NCI-H226 (cell line): ENCODE data around the gene PRLH.

ENCODE experiments used
- DNase-seq: peaks from one replicate; pipeline ENCODE4 v3.0.0-alpha.2; 2015

Gene PRLH, protein sequence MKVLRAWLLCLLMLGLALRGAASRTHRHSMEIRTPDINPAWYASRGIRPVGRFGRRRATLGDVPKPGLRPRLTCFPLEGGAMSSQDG

DNA sequence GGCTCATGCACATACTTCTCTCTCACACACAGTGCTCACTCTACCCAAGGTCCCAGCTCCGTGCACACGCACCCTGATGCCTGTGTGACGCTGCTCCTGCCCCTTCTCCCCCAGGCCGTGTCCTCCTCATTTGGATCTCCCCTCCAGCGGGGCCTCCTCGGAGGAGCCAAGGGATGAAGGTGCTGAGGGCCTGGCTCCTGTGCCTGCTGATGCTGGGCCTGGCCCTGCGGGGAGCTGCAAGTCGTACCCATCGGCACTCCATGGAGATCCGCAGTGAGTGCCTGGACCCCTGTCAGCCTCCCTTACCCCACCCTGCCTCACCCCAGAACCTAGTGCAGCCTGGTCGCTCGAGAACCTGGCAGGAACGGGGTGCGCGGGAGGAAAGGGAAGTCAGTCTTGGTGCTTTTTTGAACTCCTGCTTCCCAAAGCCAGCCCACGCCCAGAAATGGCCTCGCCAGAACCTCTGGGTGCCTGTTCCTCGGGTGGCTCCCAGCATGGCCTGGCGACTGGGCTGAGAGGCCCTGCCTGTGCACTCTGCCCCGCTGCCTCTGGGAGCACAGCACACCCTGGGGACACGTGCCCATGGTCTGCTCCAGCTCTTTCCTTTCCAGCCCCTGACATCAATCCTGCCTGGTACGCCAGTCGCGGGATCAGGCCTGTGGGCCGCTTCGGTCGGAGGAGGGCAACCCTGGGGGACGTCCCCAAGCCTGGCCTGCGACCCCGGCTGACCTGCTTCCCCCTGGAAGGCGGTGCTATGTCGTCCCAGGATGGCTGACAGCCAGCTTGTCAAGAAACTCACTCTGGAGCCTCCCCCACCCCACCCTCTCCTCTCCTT lies at the start of gene PRLH:
PRLH (plus strand) TSS at position 174 of the 835 bp plus-strand sequence; CDS start at position 174, 0 bp downstream.
- no peak for DNase-seq

DNA sequence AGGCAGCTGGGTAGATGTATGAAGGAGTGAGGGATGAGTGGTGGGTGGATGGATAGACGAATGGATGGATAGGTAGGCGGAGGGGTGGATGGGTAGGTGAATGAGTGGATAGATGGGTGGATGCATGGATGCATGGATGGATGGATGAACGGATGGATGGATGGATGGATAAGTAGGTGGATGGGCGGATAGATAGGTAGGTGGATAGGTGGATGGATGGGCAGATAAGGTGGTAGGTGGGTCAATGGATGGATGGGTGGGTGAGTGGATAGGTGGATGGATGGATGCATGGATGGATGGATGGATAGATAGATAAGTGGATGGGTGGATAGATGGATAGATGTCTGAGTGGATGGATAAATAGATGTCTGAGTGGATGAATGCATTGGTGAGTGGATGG lies 49.2 kb upstream of the PRLH start:
- no peak for DNase-seq

DNA sequence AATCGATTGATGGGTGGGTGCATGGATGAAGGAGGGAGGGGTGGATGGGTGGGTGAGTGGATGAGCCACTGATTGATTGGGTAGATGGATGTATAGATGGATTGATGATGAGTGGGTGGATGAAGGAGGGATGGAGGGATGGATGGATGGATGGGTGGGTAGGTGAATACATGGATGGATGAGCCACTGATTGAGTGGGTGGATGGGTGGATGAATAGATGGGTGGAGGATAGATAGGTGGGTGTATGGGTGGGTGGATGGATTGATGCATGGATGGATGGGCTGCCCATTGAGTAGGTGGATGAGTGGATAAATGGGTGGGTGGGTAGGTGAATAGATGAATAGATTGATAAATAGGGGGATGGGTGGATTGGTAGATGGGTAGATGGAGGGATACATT lies 48.4 kb upstream of the PRLH start:
- DNase-seq, result no peak

DNA sequence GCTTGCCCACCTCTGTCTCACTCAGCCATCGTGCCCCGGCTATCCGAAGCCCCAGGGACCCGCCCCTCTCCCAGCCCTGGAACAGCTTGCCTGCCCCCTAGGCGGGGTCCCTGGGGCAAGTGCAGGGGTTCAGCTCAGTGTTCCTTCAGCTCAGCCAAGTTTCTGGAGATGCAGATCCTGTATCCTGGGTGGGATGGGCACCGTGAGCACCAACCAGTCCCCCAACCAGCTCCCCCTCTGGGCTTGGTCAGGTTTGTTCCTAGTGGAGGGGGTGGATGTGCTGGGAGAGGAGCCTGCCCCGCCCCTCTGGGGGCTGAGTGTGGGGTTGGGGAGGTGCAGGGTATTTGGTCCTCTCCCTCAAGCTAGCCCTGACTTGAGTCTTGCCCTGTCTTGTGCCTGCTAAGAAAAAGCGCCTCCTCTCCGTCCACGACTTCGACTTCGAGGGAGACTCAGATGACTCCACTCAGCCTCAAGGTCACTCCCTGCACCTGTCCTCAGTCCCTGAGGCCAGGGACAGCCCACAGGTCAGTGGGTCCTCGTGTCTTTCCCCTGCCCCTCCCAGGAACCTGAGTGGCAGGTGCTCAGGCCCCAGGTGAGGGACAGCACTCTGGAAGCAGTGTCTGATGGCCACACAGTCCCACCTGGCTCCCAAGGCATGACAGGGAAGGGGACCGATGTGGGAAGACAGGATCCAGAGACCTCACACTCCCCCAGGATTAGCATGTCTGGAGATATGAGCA lies 46.7 kb upstream of the PRLH start:
- no peak for DNase-seq

DNA sequence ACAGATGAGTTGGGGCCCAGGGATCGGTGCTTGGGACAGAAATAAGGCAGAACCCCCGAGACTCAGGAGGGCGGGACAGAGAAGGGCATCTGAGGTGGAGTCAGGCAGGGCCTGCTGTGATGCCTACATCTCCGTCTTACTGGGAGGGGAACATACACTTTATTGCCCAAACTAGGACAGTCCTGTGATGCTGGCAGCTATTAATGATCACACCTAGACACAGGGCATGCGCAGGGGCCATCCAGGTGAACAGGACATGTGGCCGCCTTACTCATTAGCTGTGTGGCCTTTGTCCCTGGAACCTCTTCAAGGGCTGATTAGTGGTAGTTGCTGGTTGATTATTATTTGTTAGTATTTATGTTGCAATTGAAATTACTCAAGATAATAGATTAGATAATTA lies 46.1 kb upstream of the PRLH start:
- DNase-seq, result no peak

DNA sequence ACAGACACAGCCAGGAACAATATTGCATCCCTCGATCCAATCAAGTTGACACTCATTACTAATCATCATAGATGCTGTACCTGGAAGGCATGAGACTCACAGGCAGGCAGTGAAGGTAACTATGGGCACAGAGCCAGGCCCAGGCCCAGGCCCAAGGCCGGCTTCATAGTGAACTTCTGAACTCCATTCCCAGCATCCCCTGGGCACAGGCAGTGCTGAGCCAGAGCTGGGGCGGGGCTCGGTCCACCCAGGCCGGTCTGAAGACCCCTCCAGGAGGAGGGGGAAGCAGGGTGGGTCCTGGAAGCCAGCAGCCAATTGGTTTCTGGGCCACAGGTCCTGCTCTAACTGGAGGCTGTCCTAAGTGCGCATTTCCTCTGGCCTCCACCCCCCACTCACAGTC lies 41.7 kb upstream of the PRLH start:
- DNase-seq, result no peak

DNA sequence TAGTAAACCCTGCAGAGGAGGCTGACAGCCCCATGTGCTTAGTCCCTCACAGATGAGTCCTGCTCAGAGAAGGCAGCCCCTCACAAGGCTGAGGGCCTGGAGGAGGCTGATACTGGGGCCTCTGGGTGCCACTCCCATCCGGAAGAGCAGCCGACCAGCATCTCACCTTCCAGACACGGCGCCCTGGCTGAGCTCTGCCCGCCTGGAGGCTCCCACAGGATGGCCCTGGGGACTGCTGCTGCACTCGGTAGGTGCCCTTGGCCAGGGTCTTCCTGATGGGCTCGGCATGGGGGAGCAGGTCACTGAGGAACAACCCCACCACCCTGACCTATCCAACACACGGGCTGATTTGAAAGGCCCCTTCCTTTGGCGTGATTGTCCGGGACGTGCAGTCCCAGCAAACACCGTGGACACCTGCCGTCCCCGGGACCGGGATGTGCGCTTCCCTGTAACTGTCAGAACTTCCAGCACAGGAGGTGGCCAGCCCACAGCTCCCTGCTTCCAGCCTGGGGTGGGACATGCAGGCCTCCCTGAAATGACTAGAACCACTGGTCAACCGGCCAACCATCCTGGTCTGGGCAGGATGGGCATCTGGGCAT lies 40.7 kb upstream of the PRLH start:
- no peak for DNase-seq

DNA sequence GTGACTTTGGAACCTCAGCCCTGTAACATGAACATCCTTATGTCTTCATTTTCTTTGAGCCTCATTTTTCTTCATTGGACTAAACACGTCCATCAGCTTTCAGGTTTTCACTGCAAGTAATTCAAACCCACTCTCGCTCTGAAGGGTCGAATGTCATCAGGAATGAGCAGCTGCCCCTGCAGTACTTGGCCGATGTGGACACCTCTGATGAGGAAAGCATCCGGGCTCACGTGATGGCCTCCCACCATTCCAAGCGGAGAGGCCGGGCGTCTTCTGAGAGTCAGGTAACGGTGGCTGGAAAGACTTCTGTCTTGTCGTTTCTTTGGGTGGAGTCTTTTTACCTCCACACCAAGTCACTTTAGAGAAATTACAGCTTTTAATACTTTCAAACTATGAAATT lies 39.1 kb upstream of the PRLH start:
- DNase-seq, result no peak

DNA sequence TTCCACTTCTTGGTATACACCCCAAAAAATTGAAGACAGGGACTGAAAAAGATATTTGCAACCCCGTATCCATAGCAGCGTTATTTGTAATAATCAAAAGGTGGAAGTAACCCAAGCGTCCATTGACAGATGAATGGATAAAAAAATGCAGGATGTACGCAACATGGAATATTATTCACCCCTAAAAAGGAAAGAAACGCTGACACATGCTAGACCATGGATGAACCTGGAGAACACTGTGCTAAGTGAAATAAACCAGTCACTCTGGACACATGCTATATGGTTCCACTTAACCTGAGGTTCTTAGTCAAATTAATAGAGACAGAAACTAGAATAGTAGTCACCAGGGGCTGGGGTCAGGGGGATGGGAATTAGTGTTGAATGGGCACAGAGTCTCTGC lies 38.6 kb upstream of the PRLH start:
- no peak for DNase-seq

DNA sequence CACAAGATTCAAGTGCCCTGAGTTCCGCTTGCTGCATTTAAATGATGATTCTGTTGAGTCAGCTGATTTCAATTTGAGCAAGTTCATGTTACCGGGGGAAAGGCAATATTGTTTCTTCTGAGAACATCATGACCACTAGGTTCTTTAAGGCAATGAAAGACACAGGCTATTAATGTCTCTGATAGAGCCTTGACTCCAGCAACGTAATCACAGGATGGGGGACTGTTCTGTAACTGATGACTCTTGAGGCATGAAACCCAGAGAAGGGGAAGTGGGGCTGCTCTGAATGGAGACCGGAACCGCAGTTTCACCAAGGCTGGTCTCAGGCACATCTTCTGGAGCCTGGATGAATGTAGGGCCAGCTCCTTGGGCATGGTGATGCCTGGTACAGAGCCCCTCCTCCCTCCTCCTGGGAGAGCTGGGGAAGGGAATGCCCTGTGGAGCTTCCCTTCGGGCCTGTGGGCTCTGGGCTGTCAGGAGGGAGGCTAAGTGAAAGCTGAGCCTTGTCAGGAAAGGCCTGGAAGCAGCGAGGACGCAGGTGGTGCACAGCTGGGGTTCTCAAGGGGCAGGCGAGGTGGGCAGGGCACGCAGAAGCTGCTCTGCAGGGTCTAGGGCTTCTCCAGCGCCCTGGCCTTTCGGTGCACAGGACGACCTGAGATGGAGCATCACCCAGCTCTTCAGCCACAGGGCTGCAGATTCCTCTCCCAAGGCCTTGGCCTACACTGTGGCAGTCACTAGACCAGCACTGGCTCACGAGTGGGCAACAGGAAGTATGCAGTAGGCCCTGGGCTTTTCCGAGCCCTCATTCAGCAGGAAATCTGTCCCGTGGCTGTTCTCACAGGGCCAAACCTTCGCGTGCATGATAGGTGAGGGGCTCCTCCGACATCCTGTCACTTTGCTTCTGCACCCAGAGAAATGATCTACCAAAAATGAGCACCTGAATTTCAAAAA lies 36.6 kb upstream of the PRLH start:
- no peak for DNase-seq

DNA sequence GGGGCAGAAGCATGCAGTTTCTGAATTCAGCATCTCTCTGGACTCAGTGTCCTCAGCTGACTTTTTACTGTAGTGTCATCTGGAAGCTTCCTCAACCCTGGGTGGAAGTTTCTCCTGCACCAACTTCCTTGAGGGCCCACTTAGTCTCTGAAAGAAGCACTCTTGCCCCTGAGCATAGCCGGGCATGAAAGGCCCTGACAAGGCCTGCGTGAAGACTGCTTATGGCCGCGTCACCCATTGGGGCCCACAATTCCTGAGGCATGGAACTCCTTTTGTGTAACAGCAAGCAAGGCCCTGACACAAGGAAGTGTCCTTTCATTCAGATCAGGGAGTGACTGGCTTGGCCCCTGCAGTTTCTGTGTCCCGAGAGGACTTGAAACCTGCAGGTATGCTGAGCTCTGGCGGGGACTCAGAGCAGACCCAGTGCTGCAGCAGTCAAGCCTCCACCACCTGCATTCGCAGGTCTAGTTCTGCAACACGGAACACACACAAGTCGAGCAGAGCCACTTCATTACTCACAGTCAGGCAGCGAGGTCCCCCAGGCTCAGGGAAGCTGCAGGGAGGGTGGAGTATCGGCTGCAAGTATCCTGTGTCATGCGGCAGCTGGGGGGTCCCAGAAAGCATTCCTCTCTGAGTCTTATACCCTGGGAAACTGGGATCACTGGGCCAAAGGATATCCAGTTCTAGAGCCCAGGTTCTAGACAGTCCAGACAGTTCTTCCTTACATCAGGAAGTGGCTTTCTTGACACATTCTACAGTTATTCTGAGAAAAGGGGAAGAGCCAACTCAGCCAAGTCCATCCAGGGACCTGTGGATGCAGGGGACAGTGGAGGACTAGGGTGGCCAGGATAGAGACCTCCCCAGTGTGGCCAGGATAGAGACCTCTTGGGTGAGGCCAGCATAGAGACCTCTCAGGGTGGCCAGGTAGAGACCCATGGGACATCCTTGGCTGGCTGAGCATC lies 35.6 kb upstream of the PRLH start:
- DNase-seq, result no peak

DNA sequence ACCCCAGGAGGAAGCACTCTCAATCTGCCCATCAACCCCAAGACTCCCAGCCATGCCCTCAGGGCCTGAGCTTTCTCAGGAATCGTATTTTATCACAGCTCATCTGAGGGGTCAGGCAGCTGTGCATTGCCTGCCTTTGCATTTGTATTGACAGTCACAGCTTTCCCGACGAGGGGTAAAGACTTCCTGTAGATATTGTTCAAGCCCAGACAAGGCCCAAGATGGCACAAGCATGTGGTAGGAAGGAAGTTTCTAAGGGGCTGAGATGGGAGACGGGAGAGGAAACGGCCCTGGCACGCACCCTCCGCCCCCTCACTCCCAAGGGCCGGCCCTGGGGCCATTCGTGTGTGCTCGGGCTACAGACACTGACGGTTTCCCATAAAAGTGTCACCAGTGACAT lies 34.2 kb upstream of the PRLH start:
- DNase-seq, result no peak

DNA sequence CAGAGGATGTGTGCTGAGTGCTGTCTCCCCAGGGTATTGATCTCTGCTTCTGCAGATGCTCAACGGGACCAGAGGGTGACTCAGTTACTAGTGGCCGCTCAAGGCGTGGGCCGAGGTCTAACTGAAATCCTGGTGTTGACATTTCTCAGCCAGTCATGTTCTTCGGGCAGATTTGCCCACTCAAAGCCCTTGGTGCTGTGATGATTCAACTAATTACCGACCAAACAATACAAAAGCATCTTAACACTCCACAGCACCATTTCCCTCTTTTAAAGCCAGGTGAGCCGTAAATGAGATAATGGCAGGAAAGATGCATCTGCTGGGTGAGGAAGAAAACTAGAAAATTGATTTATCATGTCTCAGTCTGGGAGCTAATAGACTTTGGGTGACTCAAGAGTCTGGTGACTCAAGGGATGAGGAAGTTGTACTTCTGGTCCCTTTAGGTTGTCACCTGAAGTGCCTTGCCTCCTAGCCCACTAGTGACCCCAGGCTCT lies 32.7 kb upstream of the PRLH start:
- no peak for DNase-seq

DNA sequence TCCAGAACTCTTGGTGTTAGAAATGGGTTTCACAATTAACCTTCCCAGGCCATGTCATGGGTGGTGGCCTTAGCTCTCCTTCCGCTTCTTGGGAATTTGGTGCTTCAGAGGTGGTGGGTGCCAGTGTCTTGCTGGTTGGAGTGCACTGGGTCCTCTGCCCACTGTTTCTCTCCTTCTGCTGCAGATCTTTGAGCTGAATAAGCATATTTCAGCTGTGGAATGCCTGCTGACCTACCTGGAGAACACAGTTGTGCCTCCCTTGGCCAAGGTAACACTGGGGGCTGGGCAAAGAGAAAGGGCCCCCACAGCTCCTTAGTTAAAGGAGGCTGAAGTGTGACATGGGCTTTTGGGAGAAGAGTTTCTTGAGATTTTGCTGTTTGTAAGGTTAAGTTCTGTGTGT lies 32.0 kb upstream of the PRLH start:
- DNase-seq, result no peak

DNA sequence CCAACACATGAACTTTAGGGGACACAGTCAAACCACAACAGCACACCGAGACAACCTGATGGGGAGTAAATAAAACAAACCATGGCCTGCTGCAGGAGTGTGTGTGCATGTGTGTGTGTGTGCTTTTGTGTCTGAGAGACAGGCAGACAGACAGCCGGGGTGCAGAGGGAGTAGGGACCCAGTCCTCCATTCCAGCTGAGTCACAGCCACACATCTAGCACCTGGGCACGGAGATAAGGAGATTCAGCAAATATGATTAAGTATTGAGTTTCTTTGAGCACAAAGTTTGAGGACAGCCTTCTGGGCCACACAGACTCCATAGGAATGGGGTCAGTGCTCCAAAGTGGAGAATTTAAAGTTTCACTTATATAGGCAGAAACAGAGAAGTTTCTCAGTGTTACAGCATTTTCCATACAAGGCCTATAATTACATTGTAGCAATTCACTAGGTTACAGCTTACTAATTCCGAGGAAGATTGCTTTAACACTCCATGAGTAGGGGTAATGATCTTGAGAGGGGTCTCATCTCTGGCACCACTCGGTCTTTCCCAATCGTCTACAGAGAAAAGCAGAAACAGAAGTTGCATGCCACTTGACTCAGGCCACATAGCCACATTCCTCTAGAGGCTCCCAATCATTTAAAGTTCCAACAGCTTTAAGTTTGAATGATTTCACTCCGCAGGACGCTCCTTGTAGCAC lies 30.8 kb upstream of the PRLH start:
- DNase-seq, result no peak

DNA sequence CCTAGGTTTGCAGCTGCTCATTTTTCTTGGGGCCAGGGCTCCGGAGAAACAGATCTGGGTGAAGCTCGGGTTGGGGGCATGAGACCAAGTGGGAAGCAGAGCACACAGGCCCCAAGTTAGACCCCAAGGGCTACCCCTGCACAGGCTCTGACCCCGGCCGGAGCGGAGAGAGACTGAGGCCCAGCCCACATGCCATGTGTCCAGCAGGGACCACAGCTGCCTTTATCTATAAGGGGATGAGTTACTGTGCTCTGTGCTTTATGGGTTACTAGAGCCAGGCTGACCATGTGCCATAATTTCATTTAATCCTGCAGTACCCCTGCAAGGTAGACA lies 30.3 kb upstream of the PRLH start:
- no peak for DNase-seq

DNA sequence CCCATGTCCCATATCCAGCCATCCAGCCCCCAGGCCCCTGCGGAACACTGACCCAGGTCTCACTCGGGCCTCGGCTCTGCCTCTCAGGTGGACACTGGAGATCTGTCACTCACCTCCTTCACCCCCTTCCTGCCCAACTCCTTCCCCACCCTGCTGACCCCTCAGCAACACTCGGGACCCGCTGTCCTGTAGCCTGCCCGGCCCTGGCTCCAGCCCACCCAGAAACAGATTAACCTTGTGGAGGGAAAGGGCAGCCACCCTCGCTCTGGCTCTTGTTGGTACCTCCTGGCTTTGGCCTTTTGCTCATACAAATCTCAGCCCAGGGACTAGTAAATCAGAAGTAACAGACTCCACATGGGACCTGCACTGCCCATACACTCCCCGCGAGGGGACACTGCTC lies 29.8 kb upstream of the PRLH start:
- no peak for DNase-seq

DNA sequence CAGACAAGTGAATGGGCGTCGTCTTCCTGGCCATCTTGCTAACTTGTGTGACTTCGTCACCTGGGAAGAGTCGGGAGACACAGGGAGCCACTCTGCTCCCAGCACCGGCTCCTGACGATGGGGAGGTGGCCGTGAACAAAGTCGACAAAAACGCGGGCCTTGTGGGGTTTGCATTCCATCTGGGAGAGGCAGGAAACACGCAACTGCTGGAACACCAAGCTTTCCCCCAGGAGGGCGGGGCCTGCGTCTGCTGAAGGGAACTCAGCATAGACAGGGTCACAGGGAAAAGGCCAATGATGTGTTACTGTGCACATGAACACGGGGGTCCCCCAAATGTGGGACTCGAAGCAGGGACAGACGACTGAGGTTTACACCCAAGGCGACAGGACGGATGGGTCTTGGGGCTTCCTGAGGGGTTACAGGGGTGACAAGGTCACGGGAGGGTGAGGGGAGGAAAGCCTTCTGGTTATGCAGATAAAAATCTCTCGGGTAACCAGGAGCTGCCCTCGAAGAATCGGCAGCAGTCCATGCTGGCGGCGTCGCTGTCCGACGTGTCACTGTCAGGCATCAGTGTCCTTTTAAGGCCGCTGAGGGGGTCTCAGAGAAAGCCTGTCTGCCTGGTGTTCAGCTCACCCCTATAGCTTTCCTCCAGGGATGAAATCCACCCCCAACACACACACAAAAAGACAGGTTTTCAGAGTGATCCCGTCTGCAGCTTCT lies 28.2 kb upstream of the PRLH start:
- no peak for DNase-seq

DNA sequence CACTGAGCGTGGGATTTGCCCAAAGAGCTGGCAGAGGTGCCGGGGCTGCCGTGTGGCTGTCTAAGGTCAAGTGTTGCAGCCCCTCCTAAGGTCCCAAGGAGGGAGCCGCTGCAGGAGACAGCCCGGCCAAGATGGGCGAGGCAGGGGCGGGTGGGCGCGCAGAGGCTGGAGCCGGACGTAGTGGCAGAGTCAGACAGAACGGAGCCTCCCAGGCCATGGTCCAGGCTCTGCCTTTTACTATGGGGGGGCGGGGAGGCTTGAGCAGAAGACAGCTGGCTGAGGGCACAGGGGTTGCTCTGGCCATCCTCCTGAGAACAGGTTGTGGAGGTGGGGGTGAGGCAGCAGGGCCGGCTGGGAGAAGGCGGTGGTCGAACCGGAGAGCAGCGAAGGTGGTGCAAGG lies 27.5 kb upstream of the PRLH start:
- no peak for DNase-seq

DNA sequence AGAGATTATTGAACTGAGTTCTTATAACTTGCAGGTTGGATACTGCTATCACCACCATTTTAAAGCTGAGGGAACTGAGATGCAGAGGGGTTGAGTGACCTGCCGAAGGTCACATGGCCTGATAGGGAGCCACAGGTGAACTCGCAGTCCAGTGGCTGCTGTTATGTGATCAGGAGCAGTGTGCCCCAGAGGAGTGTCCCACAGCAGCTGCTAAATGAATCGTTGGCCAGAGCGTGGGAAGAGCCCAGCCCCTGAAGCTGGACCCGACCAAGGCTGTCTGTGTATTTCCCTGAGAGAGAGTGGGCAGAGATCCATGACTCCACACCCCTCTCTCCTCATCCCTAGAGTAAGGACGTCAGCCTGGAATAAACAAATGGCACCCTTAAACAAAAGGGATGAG lies 26.7 kb upstream of the PRLH start:
- DNase-seq, result no peak
